ENCODE measurements around the gene CENPO.

GRCh38 chr2:24825883-24826772 is 32.9 kb downstream of the CENPO start:
- TF ChIP-seq YY1 (IDR thresholded peaks at IDR 0.05; ENCODE audit: insufficient read depth, insufficient read length) (no peak), ZNF274 (IDR thresholded peaks at IDR 0.05; ENCODE audit: low read depth, low read length) (no peak), SUZ12 (IDR thresholded peaks at IDR 0.05; ENCODE audit: extremely low read depth, insufficient read depth, insufficient read length) (no peak)
